ENCODE data around the gene LIAS. TPM values are rescaled to one million over a fixed set of nuclear protein-coding genes. Genes with fewer than 3 reads are reported as not detected.
A peak's percentile ranks its signal among the peaks of the same experiment; 100 is the strongest.

LIAS gene
- total and polyA plus RNA-seq, 2 of the 13 experiments (the other 11 are each of a cell fraction or from before 2014, with no cell fraction given): 16.0 to 16.6 TPM

GRCh38 chr4:39429476-39430334, 29.2 kb upstream of the LIAS start (continued):
- no peak for TF ChIP-seq ZNF160 (CRISPR knock-in tag; IDR thresholded peaks at IDR 0.05)
- no peak for TF ChIP-seq MZF1 (CRISPR knock-in tag; IDR thresholded peaks at IDR 0.05; ENCODE audit: borderline replicate concordance)
- TF ChIP-seq ZFP62 (CRISPR knock-in tag; IDR thresholded peaks at IDR 0.05): no peak
- peak; percentile 35; the same call in 1 of the 2 replicates for TF ChIP-seq BRD4 (CRISPR knock-in tag; IDR thresholded peaks at IDR 0.05)
- TF ChIP-seq TEF (CRISPR knock-in tag; IDR thresholded peaks at IDR 0.05): 0 out of 2 replicates have a peak, but pooled peaks have one; percentile 41
- no peak for TF ChIP-seq ZBTB49 (CRISPR knock-in tag; IDR thresholded peaks at IDR 0.05; ENCODE audit: borderline replicate concordance)
- TF ChIP-seq ZNF891 (CRISPR knock-in tag; IDR thresholded peaks at IDR 0.05): no peak
- 0 out of 2 replicates have a peak, but pooled peaks have one; percentile 30 for TF ChIP-seq KMT2A (CRISPR knock-in tag; IDR thresholded peaks at IDR 0.05)
- no peak for TF ChIP-seq CENPX (CRISPR knock-in tag; IDR thresholded peaks at IDR 0.05)
- peak; percentile 44; the same call in 1 of the 2 replicates for TF ChIP-seq MIXL1 (CRISPR knock-in tag; IDR thresholded peaks at IDR 0.05)
- no peak for TF ChIP-seq ZNF777 (CRISPR knock-in tag; IDR thresholded peaks at IDR 0.05)
- TF ChIP-seq THAP11 (CRISPR knock-in tag; IDR thresholded peaks at IDR 0.05): peak; percentile 54
- no peak for TF ChIP-seq SOX13 (IDR thresholded peaks at IDR 0.05)
- peak in 1 of 2 experiments; percentile 80; a peak in 2 of 4 replicates for TF ChIP-seq SOX13 (CRISPR knock-in tag; conservative IDR thresholded peaks at IDR 0.05 in 1 of 2, IDR thresholded peaks at IDR 0.05 in 1 of 2)
- TF ChIP-seq KAT7 (CRISPR knock-in tag; IDR thresholded peaks at IDR 0.05; ENCODE audit: borderline replicate concordance): no peak
- TF ChIP-seq TMF1 (CRISPR knock-in tag; IDR thresholded peaks at IDR 0.05; ENCODE audit: low read depth): no peak
- peak; percentile 21; the same call in 1 of the 2 replicates for TF ChIP-seq SAP130 (CRISPR knock-in tag; IDR thresholded peaks at IDR 0.05; ENCODE audit: low read depth)
- TF ChIP-seq ZBTB20 (CRISPR knock-in tag; IDR thresholded peaks at IDR 0.05; ENCODE audit: borderline replicate concordance, low read depth): no peak
- no peak; the same call in 1 of the 2 replicates for TF ChIP-seq FOXP4 (CRISPR knock-in tag; IDR thresholded peaks at IDR 0.05)
- no peak for TF ChIP-seq NFYB (CRISPR knock-in tag; IDR thresholded peaks at IDR 0.05)
- no peak for TF ChIP-seq REL (CRISPR knock-in tag; conservative IDR thresholded peaks at IDR 0.05)
- TF ChIP-seq ZNF766 (CRISPR knock-in tag; IDR thresholded peaks at IDR 0.05; ENCODE audit: borderline replicate concordance): no peak
- TF ChIP-seq ZNF235 (CRISPR knock-in tag; IDR thresholded peaks at IDR 0.05; ENCODE audit: borderline replicate concordance): no peak
- TF ChIP-seq DDIT3 (CRISPR knock-in tag; IDR thresholded peaks at IDR 0.05): no peak
- no peak for TF ChIP-seq ELF4 (CRISPR knock-in tag; IDR thresholded peaks at IDR 0.05; ENCODE audit: borderline replicate concordance)
- TF ChIP-seq ZSCAN21 (CRISPR knock-in tag; IDR thresholded peaks at IDR 0.05; ENCODE audit: borderline replicate concordance): no peak

Measured in HepG2 (cell line).